ENCODE data around the gene RARG.
A peak's percentile ranks its signal among the peaks of the same experiment; 100 is the strongest.
"Not testable (repeated sequence)": the region's sequence is repeated elsewhere in the genome, so short reads cannot be mapped to it uniquely, and the experiment has no call there.

Gene RARG

DNA sequence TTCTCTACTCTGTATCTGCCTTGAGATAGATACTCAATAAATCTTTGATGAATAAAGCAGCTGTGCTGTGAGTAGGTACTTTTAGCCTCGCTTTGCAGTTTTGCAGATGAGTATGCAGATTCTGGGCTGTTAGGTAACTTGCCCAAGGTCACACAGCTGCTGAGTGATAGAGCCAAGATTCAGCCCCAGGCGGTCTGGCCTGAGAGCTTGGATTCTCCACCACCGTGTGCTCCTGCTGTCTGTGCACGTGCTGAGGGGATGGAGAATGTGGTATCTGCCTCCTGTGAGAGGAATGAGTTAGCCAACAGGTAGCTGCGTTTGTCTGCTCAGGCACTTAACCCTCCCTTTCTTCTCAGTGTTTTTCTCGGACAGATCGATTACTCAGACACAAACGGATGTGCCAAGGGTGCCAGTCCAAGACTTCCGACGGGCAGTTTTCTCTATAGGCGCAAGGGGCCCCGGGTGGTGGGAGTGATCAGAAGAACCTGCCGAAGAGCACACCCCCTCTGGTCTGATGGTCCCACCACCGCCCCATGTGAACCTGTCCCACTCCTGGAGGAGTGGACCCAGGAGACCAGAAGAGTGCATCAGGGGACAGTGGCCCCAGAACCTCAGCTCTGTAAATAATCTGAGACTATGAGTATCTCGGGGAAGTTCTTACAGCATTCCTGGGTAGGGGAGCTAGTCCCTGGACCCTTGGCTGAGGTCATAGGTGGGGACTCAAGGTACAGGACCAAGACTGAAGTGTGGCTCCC lies 44.7 kb downstream of the RARG start:
- no peak overlapping the region for H3K27ac ChIP-seq (ENCODE audit: low read depth, low read length, severe bottlenecking)
- H3K9me3 ChIP-seq (ENCODE audit: control insufficient read depth, low read length): no peaks in the 10 kb centered on the region
- H3K4me3 ChIP-seq (ENCODE audit: extremely low read depth, insufficient read depth, low read length, poor library complexity, severe bottlenecking): no peak overlapping the region
- peaks cover 75% of the 10 kb centered on the region for H3K36me3 ChIP-seq (ENCODE audit: control insufficient read depth, insufficient read depth, low read length)
- peaks cover 2% of the 10 kb centered on the region for H3K4me1 ChIP-seq (ENCODE audit: control insufficient read depth, insufficient read depth, low read length, poor library complexity, severe bottlenecking)
- 92% methylated on average over 10 to 15 of the region's 15 CpGs for whole genome bisulfite sequencing, 2 experiments (ENCODE audit: insufficient coverage in 2 of 2)

DNA sequence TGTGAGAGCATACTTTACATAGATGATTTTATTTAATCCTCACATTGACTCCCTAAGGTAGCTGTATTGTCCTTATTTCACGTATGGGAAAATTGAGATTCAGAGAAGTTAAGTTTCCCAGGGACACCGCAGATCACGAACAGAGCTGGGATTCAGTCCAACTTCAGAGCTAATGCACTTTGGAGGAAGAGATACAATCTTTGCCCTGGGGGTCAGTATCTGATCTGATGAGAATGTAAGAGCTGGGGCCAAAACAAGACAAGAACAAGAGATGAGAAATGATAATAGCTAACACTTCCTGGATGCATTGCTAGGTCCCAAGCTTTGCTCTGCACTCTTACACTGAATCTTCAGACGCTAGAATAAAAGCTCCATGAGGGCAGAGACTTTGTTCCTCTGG lies 45.3 kb downstream of the RARG start:
- 97 to 100% methylated on average over 3 to 4 of the region's 4 CpGs for WGBS, 2 experiments (ENCODE audit: insufficient coverage in 2 of 2)
- Histone ChIP-seq H3K36me3 (ENCODE audit: control insufficient read depth, insufficient read depth, low read length) (peaks cover 81% of the 10 kb centered on the region), H3K27ac (ENCODE audit: low read depth, low read length, severe bottlenecking) (no peak overlapping the region), H3K4me1 (ENCODE audit: control insufficient read depth, insufficient read depth, low read length, poor library complexity, severe bottlenecking) (peaks cover 3% of the 10 kb centered on the region), H3K4me3 (ENCODE audit: extremely low read depth, insufficient read depth, low read length, poor library complexity, severe bottlenecking) (no peak overlapping the region), H3K9me3 (ENCODE audit: control insufficient read depth, low read length) (no peaks in the 10 kb centered on the region)

DNA sequence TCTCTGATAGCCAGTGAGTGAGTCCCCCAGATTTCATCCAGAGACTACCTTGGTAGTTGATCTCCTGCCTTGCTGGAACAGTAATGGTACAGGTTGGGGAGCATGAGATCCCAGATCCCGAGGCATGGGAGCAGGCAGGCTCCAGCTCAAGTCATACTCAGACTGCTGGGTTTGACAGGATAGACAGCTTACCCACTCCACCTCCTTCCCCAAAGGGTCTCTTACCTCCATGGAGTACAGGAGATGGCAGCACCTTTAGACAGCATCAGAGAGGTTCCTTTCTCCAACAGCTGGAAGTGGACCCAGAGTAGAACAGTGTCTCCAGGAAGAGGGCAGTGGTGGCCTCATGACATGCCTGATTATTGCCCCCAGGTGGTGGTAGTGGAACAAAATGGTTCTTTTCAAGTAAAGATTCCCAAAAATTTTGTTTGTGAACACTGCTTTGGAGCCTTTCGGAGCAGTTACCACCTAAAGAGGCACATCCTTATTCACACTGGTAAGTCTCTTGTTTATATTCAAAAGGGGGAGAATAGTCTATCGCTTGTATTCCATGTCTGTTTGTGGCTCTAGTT lies 46.3 kb downstream of the RARG start:
- H3K4me3 ChIP-seq (ENCODE audit: extremely low read depth, insufficient read depth, low read length, poor library complexity, severe bottlenecking): no peak overlapping the region
- H3K4me1 ChIP-seq (ENCODE audit: control insufficient read depth, insufficient read depth, low read length, poor library complexity, severe bottlenecking): peaks cover 3% of the 10 kb centered on the region
- WGBS, 2 experiments (ENCODE audit: insufficient coverage in 2 of 2): 93 to 100% methylated on average over 2 of the region's 3 CpGs
- no peak overlapping the region for H3K27ac ChIP-seq (ENCODE audit: low read depth, low read length, severe bottlenecking)
- peaks cover 79% of the 10 kb centered on the region for H3K36me3 ChIP-seq (ENCODE audit: control insufficient read depth, insufficient read depth, low read length)
- no peaks in the 10 kb centered on the region for H3K9me3 ChIP-seq (ENCODE audit: control insufficient read depth, low read length)

DNA sequence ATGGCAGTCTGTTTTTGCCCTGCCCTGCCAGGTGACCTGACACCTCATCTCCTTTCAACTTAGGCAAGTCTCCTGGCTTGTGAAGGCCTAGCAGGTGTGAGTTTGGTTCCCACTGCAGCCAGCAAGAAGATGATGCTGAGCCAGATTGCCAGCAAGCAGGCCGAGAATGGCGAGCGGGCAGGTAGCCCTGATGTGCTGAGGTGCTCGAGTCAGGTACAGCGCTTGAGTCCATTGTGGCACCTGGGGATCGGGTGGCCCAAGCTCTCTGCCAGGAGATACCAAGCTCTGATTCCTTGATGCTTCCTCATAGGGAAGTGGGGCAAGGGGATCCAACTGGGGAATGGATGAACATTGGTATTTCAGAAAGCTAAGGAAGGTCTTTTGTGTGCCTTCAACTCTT lies 47.2 kb downstream of the RARG start:
- H3K4me3 ChIP-seq (ENCODE audit: extremely low read depth, insufficient read depth, low read length, poor library complexity, severe bottlenecking): no peak overlapping the region
- peaks cover 75% of the 10 kb centered on the region for H3K36me3 ChIP-seq (ENCODE audit: control insufficient read depth, insufficient read depth, low read length)
- H3K9me3 ChIP-seq (ENCODE audit: control insufficient read depth, low read length): no peaks in the 10 kb centered on the region
- H3K27ac ChIP-seq (ENCODE audit: low read depth, low read length, severe bottlenecking): no peak overlapping the region
- 87 to 99% methylated on average over 6 of the region's 6 CpGs for WGBS, 2 experiments (ENCODE audit: insufficient coverage in 2 of 2)
- peaks cover 3% of the 10 kb centered on the region for H3K4me1 ChIP-seq (ENCODE audit: control insufficient read depth, insufficient read depth, low read length, poor library complexity, severe bottlenecking)

DNA sequence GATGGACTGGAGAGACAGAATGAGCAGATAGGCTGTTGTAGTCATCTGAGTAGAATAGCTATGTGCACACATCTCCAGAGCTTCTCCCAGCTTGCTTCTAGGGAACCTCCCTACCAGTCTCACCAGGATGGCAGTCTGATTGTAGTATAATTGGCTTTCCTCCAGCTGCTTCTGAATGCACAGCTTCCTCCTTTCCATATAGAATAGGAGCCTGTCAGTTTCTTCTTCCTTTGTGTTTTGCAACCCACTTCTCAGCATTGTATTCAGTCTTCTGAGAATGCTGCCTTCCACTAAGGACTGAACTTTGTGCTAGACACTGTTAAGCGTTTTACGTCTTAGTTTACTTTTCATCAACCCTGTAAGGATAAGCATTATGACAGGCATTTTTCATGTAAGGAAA lies 49.1 kb downstream of the RARG start:
- peak overlapping the region; percentile 6 for H3K4me3 ChIP-seq (ENCODE audit: extremely low read depth, insufficient read depth, low read length, poor library complexity, severe bottlenecking)
- H3K36me3 ChIP-seq (ENCODE audit: control insufficient read depth, insufficient read depth, low read length): peaks cover 63% of the 10 kb centered on the region
- H3K9me3 ChIP-seq (ENCODE audit: control insufficient read depth, low read length): no peaks in the 10 kb centered on the region
- no peak overlapping the region for H3K27ac ChIP-seq (ENCODE audit: low read depth, low read length, severe bottlenecking)
- 100% methylated on average over 2 of the region's 2 CpGs for WGBS, 2 experiments (ENCODE audit: insufficient coverage in 2 of 2)
- peaks cover 3% of the 10 kb centered on the region for H3K4me1 ChIP-seq (ENCODE audit: control insufficient read depth, insufficient read depth, low read length, poor library complexity, severe bottlenecking)

DNA sequence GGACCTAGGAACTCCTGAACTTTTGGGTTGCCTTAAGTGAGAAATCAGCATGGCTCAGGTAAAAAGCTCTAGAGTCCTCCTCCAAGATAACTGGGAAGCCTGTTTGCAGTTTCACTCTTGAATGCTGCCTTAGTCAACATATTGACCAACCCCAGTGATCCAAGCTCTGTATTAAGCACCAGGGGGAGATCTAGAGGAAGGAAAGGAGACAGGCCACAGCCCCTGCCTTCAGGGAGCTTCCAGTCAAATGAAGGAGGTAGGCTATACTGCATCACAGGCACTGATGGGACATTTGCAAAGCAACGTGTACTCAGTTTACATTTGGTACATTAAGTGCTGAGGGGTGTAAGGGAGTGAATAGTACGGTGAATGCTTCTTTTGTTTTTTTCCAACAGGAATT lies 50.1 kb downstream of the RARG start:
- Histone ChIP-seq H3K4me3 (ENCODE audit: extremely low read depth, insufficient read depth, low read length, poor library complexity, severe bottlenecking) (peak overlapping the region; percentile 63), H3K27ac (ENCODE audit: low read depth, low read length, severe bottlenecking) (no peak overlapping the region), H3K36me3 (ENCODE audit: control insufficient read depth, insufficient read depth, low read length) (peaks cover 53% of the 10 kb centered on the region), H3K4me1 (ENCODE audit: control insufficient read depth, insufficient read depth, low read length, poor library complexity, severe bottlenecking) (peaks cover 3% of the 10 kb centered on the region), H3K9me3 (ENCODE audit: control insufficient read depth, low read length) (no peaks in the 10 kb centered on the region)
- WGBS, 2 experiments (ENCODE audit: insufficient coverage in 2 of 2): 96 to 100% methylated on average over 1 to 2 of the region's 2 CpGs

DNA sequence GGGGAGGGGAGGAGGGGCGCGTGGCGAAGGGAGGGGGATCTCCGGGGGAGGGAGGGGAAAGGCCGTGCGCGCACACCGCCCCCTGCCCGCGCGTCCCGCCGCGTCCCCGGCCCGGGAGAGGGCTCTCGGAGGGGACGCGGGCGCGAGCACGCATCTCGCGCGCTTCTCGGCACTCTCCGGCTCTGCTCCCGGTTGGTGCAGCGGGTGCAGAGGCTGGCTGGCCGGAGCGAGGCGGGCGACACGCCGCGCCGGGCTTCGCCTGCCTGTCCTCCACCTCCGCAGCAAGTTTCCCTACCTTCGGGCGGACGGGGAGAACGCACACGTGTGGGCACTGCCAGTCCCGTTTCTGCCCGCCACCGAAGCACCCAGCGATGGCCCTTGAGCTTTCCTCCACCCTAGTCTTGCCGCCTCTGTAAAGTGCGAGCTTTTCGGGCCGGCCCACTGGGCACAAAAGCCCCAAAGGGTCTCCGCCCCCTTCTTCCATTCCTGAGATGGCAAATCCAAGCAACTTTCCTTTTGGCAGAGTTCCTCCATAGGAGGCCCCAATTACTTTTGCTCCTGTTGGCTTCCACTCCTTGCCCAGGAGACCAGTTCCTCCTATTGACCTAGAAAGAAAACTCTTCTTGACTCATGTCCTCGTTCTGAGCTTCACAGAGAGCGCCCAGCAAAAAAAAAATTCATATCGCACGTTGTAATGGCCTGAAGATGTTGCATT lies 50.9 kb downstream of the RARG start:
- Histone ChIP-seq H3K9me3 (ENCODE audit: control insufficient read depth, low read length) (no peaks in the 10 kb centered on the region), H3K36me3 (ENCODE audit: control insufficient read depth, insufficient read depth, low read length) (peaks cover 45% of the 10 kb centered on the region), H3K4me1 (ENCODE audit: control insufficient read depth, insufficient read depth, low read length, poor library complexity, severe bottlenecking) (peaks cover 3% of the 10 kb centered on the region), H3K4me3 (ENCODE audit: extremely low read depth, insufficient read depth, low read length, poor library complexity, severe bottlenecking) (peak overlapping the region; percentile 63), H3K27ac (ENCODE audit: low read depth, low read length, severe bottlenecking) (peak overlapping the region; percentile 95)
- WGBS, 2 experiments (ENCODE audit: insufficient coverage in 2 of 2): 4 to 5% methylated on average over 44 to 52 of the region's 57 CpGs

DNA sequence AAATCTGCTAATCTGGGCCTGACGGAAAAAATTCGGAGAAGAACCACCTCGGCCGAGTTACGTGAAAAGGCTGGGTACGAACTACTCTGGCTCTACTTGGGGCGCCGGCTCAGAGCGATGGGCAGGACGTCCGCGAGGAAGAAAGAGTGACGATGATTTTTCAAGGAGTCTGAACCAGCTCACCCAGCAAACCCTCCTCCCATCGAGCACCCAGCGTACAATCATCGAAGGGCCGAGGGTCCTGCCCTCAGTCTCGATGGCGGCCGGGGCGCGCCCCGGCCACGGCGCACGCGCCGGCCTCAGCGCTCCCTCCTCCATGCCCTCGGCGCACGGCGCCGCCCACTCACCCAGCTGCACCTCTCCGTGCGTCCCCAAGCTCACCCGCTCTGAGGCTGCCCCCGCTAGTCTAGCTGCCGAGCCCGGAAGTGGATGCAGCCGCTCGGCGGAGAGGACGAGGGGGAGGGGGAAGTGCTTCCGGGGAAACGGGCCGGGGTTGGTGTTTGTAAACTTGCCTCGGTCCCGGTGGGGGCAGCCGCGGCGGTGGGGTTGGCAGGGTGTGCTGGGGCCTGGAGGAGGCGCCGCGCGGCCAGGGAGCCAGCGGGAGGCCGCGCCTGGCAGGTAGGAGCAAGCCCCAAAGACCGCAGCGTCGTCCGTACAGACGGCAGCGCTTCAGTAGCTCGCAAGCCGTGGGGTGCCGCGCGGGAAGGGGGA lies 51.6 kb downstream of the RARG start, which contains the start of the genes CSAD and ZNF740:
TSS of gene CSAD (minus strand) at position 706 of the 711 bp plus-strand sequence. CDS start 7,455 bp downstream, outside the sequence.
TSS of gene ZNF740 (plus strand) at position 503 of the 711 bp plus-strand sequence. CDS start 1,262 bp downstream, outside the sequence.
- H3K36me3 ChIP-seq (ENCODE audit: control insufficient read depth, insufficient read depth, low read length): peaks cover 37% of the 10 kb centered on the region
- WGBS, 2 experiments (ENCODE audit: insufficient coverage in 2 of 2): 0% methylated on average over 22 to 34 of the region's 70 CpGs
- H3K4me1 ChIP-seq (ENCODE audit: control insufficient read depth, insufficient read depth, low read length, poor library complexity, severe bottlenecking): peaks cover 3% of the 10 kb centered on the region
- peak within 1 kb of the TSS; percentile 63 for H3K4me3 ChIP-seq (ENCODE audit: extremely low read depth, insufficient read depth, low read length, poor library complexity, severe bottlenecking)
- peak within 1 kb of the TSS; percentile 95 for H3K27ac ChIP-seq (ENCODE audit: low read depth, low read length, severe bottlenecking)
- no peaks in the 10 kb centered on the region for H3K9me3 ChIP-seq (ENCODE audit: control insufficient read depth, low read length)

DNA sequence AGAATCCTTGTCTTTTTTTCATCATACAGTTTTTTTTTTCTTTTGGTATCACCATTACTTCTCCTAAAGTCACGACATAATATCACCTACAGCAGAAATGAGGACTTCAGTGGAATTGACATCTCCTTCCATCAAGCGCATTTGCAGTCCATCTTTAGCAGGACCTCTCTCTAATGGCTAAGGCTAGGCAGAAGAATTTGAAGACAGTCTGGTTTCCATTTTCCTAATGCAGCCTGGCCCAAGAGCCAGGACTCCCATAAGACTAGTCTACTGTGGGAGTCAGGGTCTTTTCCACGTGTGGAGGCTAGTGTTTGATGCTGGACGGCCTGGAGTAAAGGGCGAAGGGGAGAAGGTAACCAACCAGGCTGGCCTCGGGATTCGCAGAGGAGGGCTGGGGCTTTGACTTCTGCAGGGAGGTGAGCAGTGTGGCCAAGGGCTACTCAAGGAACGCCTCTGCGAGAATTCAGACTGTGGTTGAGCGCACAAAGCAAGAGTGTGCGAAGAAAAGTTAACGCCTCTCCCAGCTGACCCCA lies 52.3 kb downstream of the RARG start:
- peaks cover 5% of the 10 kb centered on the region for H3K4me1 ChIP-seq (ENCODE audit: control insufficient read depth, insufficient read depth, low read length, poor library complexity, severe bottlenecking)

DNA sequence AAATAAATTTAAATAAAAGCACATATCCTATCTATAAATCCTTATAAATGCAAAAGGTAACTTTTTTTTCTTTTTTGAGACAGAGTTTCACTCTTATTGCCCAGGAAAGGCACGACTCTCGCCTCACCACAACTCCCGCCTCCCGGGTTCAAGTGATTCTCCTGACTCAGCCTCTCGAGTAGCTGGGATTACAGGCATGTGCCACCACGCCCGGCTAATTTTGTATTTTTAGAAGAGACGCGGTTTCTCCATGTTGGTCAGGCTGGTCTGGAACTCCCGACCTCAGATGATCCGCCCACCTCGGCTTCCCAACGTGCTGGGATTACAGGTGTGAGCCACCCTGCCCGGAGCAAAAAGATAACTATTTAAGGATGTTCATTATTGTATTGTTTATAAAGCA lies 53.2 kb downstream of the RARG start:
- 93 to 97% methylated on average over 11 to 12 of the region's 14 CpGs for WGBS, 2 experiments (ENCODE audit: insufficient coverage in 2 of 2)
- not testable (repeated sequence) for H3K27ac ChIP-seq (ENCODE audit: low read depth, low read length, severe bottlenecking); H3K4me3 ChIP-seq (ENCODE audit: extremely low read depth, insufficient read depth, low read length, poor library complexity, severe bottlenecking); H3K9me3 ChIP-seq (ENCODE audit: control insufficient read depth, low read length); H3K4me1 ChIP-seq (ENCODE audit: control insufficient read depth, insufficient read depth, low read length, poor library complexity, severe bottlenecking)
- peaks cover 22% of the 10 kb centered on the region for H3K36me3 ChIP-seq (ENCODE audit: control insufficient read depth, insufficient read depth, low read length)

More for the DNA sequence above, 52.3 kb downstream of the RARG start:
- peak overlapping the region; percentile 63 for H3K4me3 ChIP-seq (ENCODE audit: extremely low read depth, insufficient read depth, low read length, poor library complexity, severe bottlenecking)
- 11 to 18% methylated on average over 9 to 11 of the region's 12 CpGs for WGBS, 2 experiments (ENCODE audit: insufficient coverage in 2 of 2)
- H3K27ac ChIP-seq (ENCODE audit: low read depth, low read length, severe bottlenecking): peak overlapping the region; percentile 95
- no peaks in the 10 kb centered on the region for H3K9me3 ChIP-seq (ENCODE audit: control insufficient read depth, low read length)
- H3K36me3 ChIP-seq (ENCODE audit: control insufficient read depth, insufficient read depth, low read length): peaks cover 31% of the 10 kb centered on the region

All from mesodermal cell (in vitro differentiated cells).